GM18498 (cell line): ENCODE measurements around the gene ARHGAP15.

Experiments
- ATAC-seq: cut with Tn5 transposase; IDR thresholded peaks from one replicate; pipeline ENCODE4 v1.9.1; 2021; ENCODE audit warnings: mild to moderate bottlenecking, moderate library complexity; ENCODE audit not compliant: unreplicated experiment

Gene ARHGAP15

DNA sequence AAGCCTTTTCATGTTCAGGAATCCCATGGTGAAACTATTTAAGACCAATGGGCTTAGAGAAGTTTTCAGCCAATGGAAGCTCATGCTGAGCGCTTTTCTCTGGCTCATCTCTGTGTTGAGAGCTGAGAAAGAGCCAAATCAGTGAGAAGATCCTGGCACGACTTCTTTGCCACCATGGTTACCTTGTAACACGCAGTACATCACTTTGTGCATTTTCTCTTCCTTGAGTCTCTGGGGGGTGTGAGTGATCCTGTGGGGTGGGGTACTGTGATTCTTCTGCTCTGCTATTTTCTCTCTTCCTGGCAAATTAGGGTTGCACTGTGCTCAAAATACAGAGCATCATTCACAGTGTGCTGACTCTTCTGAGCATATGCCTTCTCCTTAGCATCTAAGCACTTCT, 664.2 kb downstream of the ARHGAP15 start:
- no peak for ATAC-seq

DNA sequence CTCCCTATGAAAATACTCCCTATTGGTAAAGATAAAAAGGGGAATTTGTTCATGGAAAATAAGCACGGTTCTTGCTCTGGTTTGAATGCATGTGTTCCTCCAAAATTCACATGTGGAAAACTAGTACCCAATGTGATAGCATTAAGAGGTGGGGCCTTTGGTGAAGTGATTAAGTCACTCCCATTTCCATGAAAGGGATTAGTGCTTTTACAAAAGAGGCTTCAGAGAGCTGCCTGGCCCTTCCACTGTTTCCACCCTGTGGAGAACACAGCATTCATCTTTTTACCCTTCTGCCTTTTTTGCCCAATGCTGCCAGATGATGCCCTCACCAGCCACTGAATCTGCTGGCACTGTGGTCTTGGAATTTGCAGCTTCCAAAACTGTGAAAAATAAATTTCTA, 666.8 kb downstream of the ARHGAP15 start:
- ATAC-seq: no peak

DNA sequence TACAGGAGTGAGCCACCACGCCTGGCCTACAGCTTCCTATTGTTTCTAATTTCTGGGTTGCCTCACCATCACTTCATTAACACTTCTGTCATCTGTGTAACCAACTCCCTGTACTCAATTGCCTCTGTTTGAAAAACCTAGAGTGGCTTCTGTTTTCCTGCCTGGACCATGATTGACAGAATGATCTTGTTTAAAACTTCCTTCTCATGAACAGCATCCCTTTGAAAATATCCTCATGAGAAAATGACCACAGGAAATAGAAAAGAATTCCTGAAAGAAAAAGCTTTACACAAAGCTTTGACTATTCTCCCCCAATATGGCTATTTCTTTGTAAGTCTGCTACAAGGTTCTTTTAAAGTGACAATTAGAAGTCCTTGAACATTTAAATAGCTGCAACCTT, 672.3 kb downstream of the ARHGAP15 start:
- ATAC-seq: no peak

DNA sequence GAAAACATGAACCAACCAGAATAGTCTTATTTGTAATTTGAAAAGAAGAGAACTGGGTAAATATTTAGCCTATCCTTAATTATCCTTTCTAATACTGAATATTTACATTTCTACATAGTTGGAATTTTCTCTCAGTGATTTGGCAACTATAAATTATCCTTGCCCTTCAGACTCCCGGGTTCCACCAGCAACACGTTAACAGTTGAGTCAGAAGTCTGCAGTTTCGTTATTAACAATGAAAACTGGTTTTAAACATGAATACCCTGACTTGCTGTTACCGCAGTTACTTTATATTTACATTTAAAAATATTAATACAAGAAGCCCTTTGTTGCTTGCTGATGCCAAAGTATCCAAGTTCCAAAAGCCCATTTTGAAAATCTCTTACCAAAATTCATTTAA, 673.0 kb downstream of the ARHGAP15 start:
- ATAC-seq: no peak

DNA sequence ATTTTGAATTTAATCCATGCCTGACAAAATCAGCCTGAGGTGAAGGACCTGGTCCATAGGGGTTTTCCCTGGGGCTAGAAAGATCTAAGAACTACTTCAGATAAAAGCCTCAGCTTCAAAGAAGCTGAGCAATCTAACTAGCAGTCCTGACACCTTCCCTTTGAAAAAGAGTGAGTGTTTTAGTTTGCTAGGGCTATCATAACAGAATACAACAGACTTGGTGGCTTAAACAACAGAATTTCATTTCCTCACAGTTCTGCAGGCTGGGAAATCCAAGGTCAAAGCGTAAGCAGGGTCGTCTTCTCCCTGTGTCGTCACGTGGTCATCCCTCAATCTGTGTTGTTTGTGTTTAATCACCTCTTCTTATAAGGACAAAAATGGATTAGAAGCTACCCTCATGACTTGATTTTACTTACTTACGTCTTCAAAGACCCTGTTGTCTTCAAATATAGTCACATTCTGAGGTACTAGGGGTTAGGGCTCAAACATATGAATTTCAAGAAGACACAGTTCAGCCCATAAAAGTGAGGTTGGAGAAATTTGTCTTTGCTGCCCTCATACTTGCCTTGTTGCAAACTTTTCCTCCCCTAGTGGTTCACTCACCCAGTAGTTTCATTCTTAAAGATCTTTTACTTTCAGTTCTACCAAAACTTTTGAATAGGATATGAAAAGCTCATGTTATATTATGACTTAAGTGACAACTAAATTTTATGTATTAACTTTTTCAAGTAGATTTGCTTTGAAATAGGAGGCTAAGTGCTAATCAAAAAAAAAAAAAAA, 673.8 kb downstream of the ARHGAP15 start:
- ATAC-seq: peak; percentile 92

DNA sequence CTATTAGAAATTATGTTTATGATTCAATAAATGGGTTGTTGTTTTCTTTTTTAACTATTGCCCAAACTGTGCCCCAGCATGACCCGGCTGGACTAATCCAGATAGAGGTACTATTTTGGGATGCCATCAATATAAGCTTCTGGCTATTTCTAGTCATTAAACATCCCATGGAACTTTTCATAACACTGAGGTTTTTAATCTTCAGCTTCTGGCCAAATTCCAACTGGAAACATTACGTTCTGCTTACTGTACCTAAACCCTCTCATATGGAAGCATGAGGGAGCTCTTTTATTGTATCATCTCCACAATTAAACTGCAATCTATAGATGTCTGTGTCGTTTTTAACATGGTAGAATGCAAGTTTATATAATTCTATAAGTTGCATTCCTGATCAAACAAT, 674.7 kb downstream of the ARHGAP15 start:
- no peak for ATAC-seq

DNA sequence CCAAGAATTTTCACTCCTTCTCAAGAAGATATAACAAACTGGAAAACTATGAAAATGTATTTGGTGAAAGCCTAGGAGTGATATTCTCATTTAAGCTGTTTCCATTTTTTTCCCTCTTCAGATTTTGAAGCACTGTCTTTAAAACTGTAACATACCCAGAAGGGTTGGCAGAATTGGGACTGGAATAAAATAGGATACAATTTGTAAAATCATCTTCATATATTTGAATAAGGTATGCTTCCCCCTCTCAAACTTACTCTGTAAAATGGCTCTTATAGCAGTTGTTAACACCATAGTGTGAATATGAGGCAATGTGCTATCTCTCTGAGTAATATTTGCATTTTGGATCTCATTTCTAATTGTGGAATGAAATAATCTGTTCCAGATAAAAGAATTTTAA, 676.4 kb downstream of the ARHGAP15 start:
- no peak for ATAC-seq

DNA sequence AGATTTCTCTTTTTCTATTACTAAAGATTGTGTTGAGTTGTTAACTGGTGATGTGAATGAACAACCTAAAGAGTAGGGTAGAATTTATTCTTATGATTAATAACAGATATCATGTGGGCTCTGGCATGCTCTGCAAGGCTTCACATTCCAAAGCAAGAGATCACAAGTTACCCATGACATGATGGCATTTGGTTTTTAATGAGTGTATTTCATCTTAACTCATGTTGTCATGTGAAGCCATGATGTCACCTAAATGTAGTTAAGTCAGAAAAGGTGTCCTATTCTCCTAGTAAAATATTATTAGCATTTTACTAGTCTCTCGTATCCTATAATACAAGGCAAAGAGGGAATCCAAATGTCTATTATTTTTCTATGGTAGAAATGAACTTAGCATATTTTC, 678.0 kb downstream of the ARHGAP15 start:
- ATAC-seq: no peak

DNA sequence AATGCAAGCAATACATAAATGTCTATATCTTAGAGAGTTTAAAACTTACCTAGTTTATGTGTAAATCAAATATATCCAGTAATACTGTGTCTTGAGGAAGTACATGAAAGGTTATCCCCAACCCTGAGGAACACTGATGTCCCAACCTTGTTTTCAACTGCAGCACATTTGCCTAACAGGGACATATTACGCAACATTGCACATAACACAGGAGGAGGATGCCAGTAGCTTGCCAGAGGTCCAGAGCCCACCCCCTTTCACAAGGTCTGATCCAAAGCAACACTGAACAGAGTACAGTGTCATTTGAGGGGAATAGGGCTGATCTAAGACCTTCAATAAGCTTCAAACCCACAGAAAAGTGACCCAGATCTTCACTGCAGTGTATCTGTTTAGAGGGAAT, 678.5 kb downstream of the ARHGAP15 start:
- ATAC-seq: no peak

DNA sequence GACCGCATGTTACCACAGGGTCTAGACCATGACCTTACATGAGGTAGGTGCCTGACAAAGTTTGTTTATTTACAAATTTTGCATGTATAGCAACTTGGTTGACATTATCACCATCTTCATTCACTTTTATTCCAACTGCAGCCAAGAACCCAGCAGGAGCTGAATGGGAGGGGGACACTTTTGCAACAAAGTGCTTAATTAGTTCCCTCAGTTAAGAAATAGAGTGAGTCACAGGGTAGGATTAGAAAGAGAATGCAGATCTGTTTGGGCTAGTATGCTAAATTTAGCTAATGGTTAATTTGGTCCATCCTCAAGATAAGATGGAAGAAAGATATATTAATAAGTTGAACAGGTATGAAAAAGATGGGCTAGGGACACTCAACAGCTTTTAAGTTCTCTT, 678.9 kb downstream of the ARHGAP15 start:
- no peak for ATAC-seq

DNA sequence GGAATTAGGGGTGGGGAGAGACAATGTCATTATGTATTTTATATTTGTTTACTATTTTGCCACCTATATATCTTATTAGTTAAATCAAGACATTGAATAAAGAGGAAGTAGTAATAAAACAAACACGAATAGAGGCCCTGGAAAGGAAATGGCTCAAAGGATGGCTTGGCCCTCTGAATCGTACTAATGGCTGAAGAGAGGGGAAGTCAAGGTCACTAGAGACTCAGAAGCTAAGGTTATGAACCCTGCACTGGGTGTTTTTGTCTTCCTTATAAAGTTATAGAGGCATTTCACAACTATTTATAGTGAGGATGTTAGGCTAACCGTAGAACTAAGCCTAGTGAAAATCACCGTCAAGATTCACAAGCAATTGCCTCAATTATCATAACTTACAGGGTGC, 685.9 kb downstream of the ARHGAP15 start:
- no peak for ATAC-seq

DNA sequence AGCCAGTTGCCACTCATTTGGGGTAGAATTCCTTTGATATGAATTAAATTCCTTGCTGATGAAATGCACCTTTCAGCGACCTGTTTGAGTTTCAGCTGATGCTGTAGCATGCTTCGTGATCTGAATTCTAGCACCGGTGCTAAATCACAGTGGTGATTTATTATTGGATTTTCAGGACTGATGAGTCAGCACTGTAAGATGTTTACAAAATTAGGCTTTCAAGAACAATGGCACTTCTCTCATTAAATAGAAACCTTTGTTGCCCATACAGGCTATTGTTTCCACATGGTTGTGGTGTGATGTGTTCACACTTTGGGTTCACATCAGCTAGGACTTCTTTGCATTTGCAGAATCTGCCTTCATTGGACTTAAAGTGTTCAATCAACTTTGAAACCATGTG, 687.7 kb downstream of the ARHGAP15 start:
- ATAC-seq: no peak
